MM.1S (cell line): ENCODE measurements around the gene ST7.

Source experiments
- EZH2 ChIP-seq: fragments of 300-600 bp; sonication (generic); optimal IDR thresholded peaks from 2 replicates; pipeline ENCODE3; 2017; ENCODE audit warnings: low read depth, mild to moderate bottlenecking, antibody characterized with exemption, low read length, mixed read lengths
- TF ChIP-seq, protein P1 (sequence below): fragments of 300-600 bp; sonication (generic); IDR thresholded peaks from 2 replicates; pipeline ENCODE4 v1.5.1; 2016; ENCODE audit warnings: antibody characterized with exemption, low read length, mixed read lengths

GRCh38 chr7:117017702-117018266 lies 64.5 kb downstream of the ST7 start:
- TF ChIP-seq, protein P1, sequence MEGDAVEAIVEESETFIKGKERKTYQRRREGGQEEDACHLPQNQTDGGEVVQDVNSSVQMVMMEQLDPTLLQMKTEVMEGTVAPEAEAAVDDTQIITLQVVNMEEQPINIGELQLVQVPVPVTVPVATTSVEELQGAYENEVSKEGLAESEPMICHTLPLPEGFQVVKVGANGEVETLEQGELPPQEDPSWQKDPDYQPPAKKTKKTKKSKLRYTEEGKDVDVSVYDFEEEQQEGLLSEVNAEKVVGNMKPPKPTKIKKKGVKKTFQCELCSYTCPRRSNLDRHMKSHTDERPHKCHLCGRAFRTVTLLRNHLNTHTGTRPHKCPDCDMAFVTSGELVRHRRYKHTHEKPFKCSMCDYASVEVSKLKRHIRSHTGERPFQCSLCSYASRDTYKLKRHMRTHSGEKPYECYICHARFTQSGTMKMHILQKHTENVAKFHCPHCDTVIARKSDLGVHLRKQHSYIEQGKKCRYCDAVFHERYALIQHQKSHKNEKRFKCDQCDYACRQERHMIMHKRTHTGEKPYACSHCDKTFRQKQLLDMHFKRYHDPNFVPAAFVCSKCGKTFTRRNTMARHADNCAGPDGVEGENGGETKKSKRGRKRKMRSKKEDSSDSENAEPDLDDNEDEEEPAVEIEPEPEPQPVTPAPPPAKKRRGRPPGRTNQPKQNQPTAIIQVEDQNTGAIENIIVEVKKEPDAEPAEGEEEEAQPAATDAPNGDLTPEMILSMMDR = no peak
- TF ChIP-seq EZH2 = no peak
